ENCODE results near the gene PGM1.
"Not testable (repeated sequence)": the region's sequence is repeated elsewhere in the genome, so short reads cannot be mapped to it uniquely, and the experiment has no call there.

PGM1 gene

GRCh38 chr1:63593303-63593885 is at the start of gene PGM1:
TSS of gene PGM1 (plus strand) at chr1:63593411. CDS start at chr1:63593489, 78 bp downstream.
- Histone ChIP-seq H2AFZ (ENCODE audit: low read depth, low read length) (peak within 1 kb of the TSS; percentile 94), H3K9me3 (ENCODE audit: low read length) (no peaks in the 10 kb centered on the region), H3K27me3 (ENCODE audit: insufficient read depth, low read length) (no peaks in the 10 kb centered on the region), H3K4me3 (ENCODE audit: low read length) (peak within 1 kb of the TSS; percentile 64), H3K4me1 (ENCODE audit: insufficient read depth, low read length) (peaks cover 2% of the 10 kb centered on the region), H3K36me3 (ENCODE audit: insufficient read depth, low read length) (no peaks in the 10 kb centered on the region)

- H3K4me3 ChIP-seq (ENCODE audit: low read length): no peak overlapping the region
- no peaks in the 10 kb centered on the region for H3K4me1 ChIP-seq (ENCODE audit: insufficient read depth, low read length)
- no peaks in the 10 kb centered on the region for H3K27me3 ChIP-seq (ENCODE audit: insufficient read depth, low read length)
- peaks cover 3% of the 10 kb centered on the region for H3K36me3 ChIP-seq (ENCODE audit: insufficient read depth, low read length)
- no peaks in the 10 kb centered on the region for H3K9me3 ChIP-seq (ENCODE audit: low read length)
- H2AFZ ChIP-seq (ENCODE audit: low read depth, low read length): no peak overlapping the region
Measured at GRCh38 chr1:63545780-63546179, 47.4 kb upstream of the PGM1 start.

- Histone ChIP-seq H2AFZ (ENCODE audit: low read depth, low read length) (no peak overlapping the region), H3K36me3 (ENCODE audit: insufficient read depth, low read length) (peaks cover 3% of the 10 kb centered on the region), H3K4me1 (ENCODE audit: insufficient read depth, low read length) (no peaks in the 10 kb centered on the region), H3K9me3 (ENCODE audit: low read length) (no peaks in the 10 kb centered on the region), H3K27me3 (ENCODE audit: insufficient read depth, low read length) (no peaks in the 10 kb centered on the region), H3K4me3 (ENCODE audit: low read length) (no peak overlapping the region)
Measured at GRCh38 chr1:63547621-63548294, 45.5 kb upstream of the PGM1 start.

GRCh38 chr1:63548303-63548702 is 44.9 kb upstream of the PGM1 start:
- H3K4me3 ChIP-seq (ENCODE audit: low read length): no peak overlapping the region

GRCh38 chr1:63548877-63549276 is 44.3 kb upstream of the PGM1 start:
- Histone ChIP-seq H3K36me3 (ENCODE audit: insufficient read depth, low read length) (peaks cover 3% of the 10 kb centered on the region), H3K9me3 (ENCODE audit: low read length) (no peaks in the 10 kb centered on the region), H2AFZ (ENCODE audit: low read depth, low read length) (no peak overlapping the region), H3K27me3 (ENCODE audit: insufficient read depth, low read length) (no peaks in the 10 kb centered on the region), H3K4me3 (ENCODE audit: low read length) (no peak overlapping the region), H3K4me1 (ENCODE audit: insufficient read depth, low read length) (no peaks in the 10 kb centered on the region)

More at GRCh38 chr1:63548303-63548702, 44.9 kb upstream of the PGM1 start:
- Histone ChIP-seq H2AFZ (ENCODE audit: low read depth, low read length) (no peak overlapping the region), H3K9me3 (ENCODE audit: low read length) (no peaks in the 10 kb centered on the region), H3K36me3 (ENCODE audit: insufficient read depth, low read length) (peaks cover 3% of the 10 kb centered on the region), H3K27me3 (ENCODE audit: insufficient read depth, low read length) (no peaks in the 10 kb centered on the region), H3K4me1 (ENCODE audit: insufficient read depth, low read length) (no peaks in the 10 kb centered on the region)

GRCh38 chr1:63555480-63555879 is 37.7 kb upstream of the PGM1 start:
- Histone ChIP-seq H3K36me3 (ENCODE audit: insufficient read depth, low read length) (peaks cover 1% of the 10 kb centered on the region), H2AFZ (ENCODE audit: low read depth, low read length) (no peak overlapping the region), H3K4me1 (ENCODE audit: insufficient read depth, low read length) (no peaks in the 10 kb centered on the region), H3K27me3 (ENCODE audit: insufficient read depth, low read length) (no peaks in the 10 kb centered on the region), H3K9me3 (ENCODE audit: low read length) (no peaks in the 10 kb centered on the region), H3K4me3 (ENCODE audit: low read length) (no peak overlapping the region)

GRCh38 chr1:63557365-63557987 is 35.7 kb upstream of the PGM1 start:
- H3K27me3 ChIP-seq (ENCODE audit: insufficient read depth, low read length): no peaks in the 10 kb centered on the region
- no peaks in the 10 kb centered on the region for H3K4me1 ChIP-seq (ENCODE audit: insufficient read depth, low read length)
- no peaks in the 10 kb centered on the region for H3K9me3 ChIP-seq (ENCODE audit: low read length)
- peaks cover 1% of the 10 kb centered on the region for H3K36me3 ChIP-seq (ENCODE audit: insufficient read depth, low read length)
- H3K4me3 ChIP-seq (ENCODE audit: low read length): no peak overlapping the region
- H2AFZ ChIP-seq (ENCODE audit: low read depth, low read length): no peak overlapping the region

- Histone ChIP-seq H3K36me3 (ENCODE audit: insufficient read depth, low read length) (peaks cover 1% of the 10 kb centered on the region), H2AFZ (ENCODE audit: low read depth, low read length) (no peak overlapping the region), H3K9me3 (ENCODE audit: low read length) (no peaks in the 10 kb centered on the region), H3K27me3 (ENCODE audit: insufficient read depth, low read length) (no peaks in the 10 kb centered on the region), H3K4me1 (ENCODE audit: insufficient read depth, low read length) (no peaks in the 10 kb centered on the region), H3K4me3 (ENCODE audit: low read length) (no peak overlapping the region)
Measured at GRCh38 chr1:63559357-63559756, 33.9 kb upstream of the PGM1 start.

GRCh38 chr1:63563745-63564144 is 29.5 kb upstream of the PGM1 start:
- Histone ChIP-seq H3K27me3 (ENCODE audit: insufficient read depth, low read length) (no peaks in the 10 kb centered on the region), H3K36me3 (ENCODE audit: insufficient read depth, low read length) (no peaks in the 10 kb centered on the region), H3K4me3 (ENCODE audit: low read length) (no peak overlapping the region), H3K4me1 (ENCODE audit: insufficient read depth, low read length) (no peaks in the 10 kb centered on the region), H2AFZ (ENCODE audit: low read depth, low read length) (no peak overlapping the region), H3K9me3 (ENCODE audit: low read length) (peaks cover 1% of the 10 kb centered on the region)

GRCh38 chr1:63569068-63569467 is 24.1 kb upstream of the PGM1 start:
- H3K36me3 ChIP-seq (ENCODE audit: insufficient read depth, low read length): no peaks in the 10 kb centered on the region
- no peak overlapping the region for H2AFZ ChIP-seq (ENCODE audit: low read depth, low read length)
- no peak overlapping the region for H3K4me3 ChIP-seq (ENCODE audit: low read length)
- H3K9me3 ChIP-seq (ENCODE audit: low read length): peaks cover 1% of the 10 kb centered on the region
- peaks cover 1% of the 10 kb centered on the region for H3K4me1 ChIP-seq (ENCODE audit: insufficient read depth, low read length)
- no peaks in the 10 kb centered on the region for H3K27me3 ChIP-seq (ENCODE audit: insufficient read depth, low read length)

GRCh38 chr1:63569640-63570316 is 23.4 kb upstream of the PGM1 start:
- Histone ChIP-seq H3K36me3 (ENCODE audit: insufficient read depth, low read length) (no peaks in the 10 kb centered on the region), H3K9me3 (ENCODE audit: low read length) (no peaks in the 10 kb centered on the region), H3K4me3 (ENCODE audit: low read length) (no peak overlapping the region), H2AFZ (ENCODE audit: low read depth, low read length) (no peak overlapping the region), H3K4me1 (ENCODE audit: insufficient read depth, low read length) (peaks cover 7% of the 10 kb centered on the region), H3K27me3 (ENCODE audit: insufficient read depth, low read length) (no peaks in the 10 kb centered on the region)

GRCh38 chr1:63572686-63573085 is 20.5 kb upstream of the PGM1 start:
- not testable (repeated sequence) for H3K36me3 ChIP-seq (ENCODE audit: insufficient read depth, low read length); H3K4me3 ChIP-seq (ENCODE audit: low read length); H3K9me3 ChIP-seq (ENCODE audit: low read length); H3K4me1 ChIP-seq (ENCODE audit: insufficient read depth, low read length); H2AFZ ChIP-seq (ENCODE audit: low read depth, low read length); H3K27me3 ChIP-seq (ENCODE audit: insufficient read depth, low read length)

GRCh38 chr1:63574203-63574796 is 18.9 kb upstream of the PGM1 start:
- not testable (repeated sequence) for H3K4me3 ChIP-seq (ENCODE audit: low read length); H3K27me3 ChIP-seq (ENCODE audit: insufficient read depth, low read length); H3K4me1 ChIP-seq (ENCODE audit: insufficient read depth, low read length); H3K9me3 ChIP-seq (ENCODE audit: low read length); H3K36me3 ChIP-seq (ENCODE audit: insufficient read depth, low read length); H2AFZ ChIP-seq (ENCODE audit: low read depth, low read length)

Data from neuron (in vitro differentiated cells).